NCI-H2107 treated with DMSO at 0.1 percent for 48 hours (cell line): ENCODE results near the gene UNC5C.

ENCODE experiments used
- DNase-seq: peaks from one replicate; lab custom pipeline; 2025; ENCODE audit not compliant: unreplicated experiment; lab: John Stamatoyannopoulos, UW

Gene UNC5C

GRCh38 chr4:95546866-95547714 lies 1.7 kb downstream of the UNC5C start:
- DNase-seq: no peak

GRCh38 chr4:95546221-95546620 lies 2.6 kb downstream of the UNC5C start:
- no peak for DNase-seq

GRCh38 chr4:95545546-95545945 lies 3.2 kb downstream of the UNC5C start:
- no peak for DNase-seq

DNA sequence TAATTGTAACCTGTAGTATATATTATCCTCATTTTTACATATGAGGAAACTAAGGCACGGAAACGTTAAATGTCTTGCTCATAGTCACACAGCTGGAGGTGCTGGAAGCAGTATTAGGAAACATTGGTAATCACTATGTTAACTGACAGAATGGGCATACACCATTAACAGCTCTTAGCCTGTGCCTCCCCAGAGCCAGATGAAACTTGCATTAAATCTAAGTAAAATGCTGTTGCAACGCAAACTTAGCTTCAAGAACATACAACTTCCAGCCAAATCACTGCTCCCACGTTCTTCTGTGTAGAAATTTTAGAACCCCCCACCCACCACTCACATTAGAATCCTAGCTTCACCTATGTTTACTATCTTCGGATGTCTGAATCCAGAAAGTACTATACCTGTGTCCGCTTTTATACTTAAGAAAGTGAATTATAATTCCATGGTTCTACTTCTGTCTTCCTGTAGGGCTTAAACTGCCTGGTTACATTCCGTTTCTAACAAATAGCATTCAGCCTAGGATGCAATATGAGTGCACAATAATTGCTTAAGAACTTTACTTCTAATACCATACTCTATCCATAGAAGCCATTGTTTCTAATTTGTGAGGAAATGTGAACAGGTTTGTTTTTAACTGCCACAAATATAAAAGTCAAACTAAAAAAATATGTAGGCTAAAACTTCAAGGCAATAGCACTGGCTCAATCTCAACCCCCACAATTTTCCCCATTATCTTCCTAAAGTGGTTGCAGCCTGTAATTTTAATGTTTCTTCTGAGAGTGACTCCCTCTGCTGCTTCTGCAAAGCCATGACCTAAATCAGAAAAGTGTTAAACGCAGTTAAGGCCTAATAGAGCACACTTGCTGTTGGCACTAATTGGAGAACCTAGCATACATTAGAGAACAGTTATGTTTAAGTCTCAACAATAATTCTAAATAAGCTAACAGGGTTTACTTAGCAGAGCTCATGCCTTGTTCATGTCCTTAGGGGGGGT lies 4.4 kb downstream of the UNC5C start:
- DNase-seq: no peak

DNA sequence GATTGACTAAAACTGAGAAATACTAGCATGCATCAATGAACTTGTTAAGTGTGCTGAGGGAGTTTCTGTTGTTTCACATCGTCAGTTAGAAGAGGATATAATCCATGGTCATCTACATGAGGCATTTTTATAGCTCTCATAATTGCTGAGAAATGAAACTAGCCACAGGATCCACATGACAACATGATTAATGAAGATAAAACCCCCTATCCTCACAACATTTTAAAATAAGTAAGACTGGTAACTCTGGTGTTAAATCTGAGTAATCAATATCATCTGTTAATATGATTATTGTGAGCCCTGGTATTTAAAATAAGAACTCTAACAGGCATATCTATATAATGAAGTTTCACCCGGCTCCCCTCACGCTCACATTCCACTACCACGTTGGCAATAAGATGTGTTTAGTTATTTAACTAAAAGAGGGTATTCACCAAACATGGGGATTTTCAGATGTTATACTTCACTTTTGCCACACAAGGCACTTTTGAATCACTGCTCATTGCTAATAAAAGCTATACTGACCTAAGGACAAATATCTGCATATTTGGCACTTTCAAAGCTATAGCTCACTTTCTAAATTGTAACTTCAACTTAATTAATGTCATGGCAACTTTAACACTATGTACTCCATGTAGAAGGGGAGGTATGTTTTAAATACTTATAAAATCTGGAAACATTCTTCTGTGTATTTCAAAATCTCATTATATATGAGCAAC lies 6.7 kb downstream of the UNC5C start:
- DNase-seq: no peak

DNA sequence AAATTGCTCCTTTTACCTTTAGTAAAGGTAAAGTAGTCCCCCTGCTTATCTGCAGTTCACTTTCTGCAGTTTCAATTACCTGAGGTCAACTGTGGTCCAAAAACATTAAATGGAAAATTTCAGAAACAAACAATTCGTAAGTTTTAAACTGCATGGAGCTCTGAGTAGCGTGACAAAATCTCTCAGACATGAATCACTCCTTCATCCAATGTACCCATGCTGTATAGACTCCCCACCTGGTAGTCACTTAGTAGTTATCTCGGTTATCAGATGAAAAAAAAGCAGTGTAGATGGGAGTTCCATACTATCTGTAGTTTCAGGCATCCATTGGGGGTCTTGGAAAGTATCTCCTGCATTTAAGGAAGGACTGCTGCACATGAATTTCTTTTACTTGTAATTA lies 7.7 kb downstream of the UNC5C start:
- no peak for DNase-seq

- no peak for DNase-seq
Observed at GRCh38 chr4:95540227-95540626, 8.5 kb downstream of the UNC5C start.

DNA sequence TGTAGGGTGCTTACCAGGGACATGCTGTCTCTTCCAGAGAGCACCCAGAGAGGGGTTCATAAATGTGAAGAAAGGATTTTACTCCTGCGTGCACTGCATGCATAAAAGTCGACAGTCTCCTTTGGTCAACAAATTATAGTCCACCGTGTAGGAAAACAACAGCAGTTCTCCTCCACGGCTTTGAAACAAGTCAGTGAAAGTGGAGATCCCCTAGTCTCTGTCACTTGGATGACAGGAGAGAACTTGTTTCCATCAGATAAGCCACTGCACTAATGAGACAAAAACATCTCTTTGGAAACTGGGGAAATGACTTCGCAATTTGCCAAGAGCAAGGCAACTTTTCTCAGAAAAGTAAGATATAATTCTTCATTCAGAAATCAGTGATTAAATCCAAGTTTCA lies 9.7 kb downstream of the UNC5C start:
- no peak for DNase-seq

DNA sequence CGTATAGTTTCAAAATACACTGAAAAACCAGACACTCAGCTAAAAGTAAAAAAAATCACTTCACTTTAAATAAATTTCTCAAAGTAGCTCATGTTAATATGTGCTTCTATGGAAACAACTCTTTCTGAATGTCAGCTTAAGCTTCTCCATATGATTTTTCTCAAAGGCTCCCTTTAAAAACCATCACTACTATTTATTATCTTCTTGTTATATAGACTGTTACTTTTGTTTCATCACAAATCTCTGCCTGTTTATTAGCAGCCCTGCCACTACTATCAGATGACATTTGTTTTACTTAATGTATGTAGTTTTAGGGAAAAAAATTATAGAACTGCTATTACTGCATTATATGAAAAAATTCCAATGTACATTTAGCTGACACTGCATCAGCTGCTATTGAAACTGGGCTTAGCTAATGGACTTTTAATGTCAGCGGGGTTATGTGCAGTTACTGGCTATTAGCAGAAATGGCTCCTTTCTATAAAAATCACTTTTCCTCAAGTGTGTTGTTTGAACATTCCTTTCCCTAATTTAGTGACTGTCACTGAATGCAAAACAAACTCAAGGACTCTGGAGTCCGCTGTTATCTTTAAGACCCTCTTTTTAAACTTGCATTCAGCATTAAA lies 10.8 kb downstream of the UNC5C start:
- DNase-seq: no peak

DNA sequence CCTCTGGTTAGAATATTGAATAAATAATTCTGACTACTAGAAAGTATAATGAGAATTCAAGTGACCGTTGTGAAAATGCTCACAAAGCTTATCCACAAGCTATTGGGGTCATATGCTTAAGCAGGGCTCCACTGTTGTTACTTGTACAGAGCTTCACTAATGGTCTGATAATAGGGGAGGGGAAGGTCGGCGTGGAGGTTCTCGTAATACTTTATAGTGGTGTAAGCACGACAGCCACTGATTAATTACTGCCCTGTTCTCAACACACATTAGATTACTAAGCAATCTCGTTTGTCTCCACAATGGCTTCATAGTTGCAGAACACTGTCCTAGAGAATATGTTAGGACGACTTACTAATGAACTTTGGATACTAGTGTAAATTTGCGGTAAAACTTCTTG lies 11.6 kb downstream of the UNC5C start:
- DNase-seq: no peak

DNA sequence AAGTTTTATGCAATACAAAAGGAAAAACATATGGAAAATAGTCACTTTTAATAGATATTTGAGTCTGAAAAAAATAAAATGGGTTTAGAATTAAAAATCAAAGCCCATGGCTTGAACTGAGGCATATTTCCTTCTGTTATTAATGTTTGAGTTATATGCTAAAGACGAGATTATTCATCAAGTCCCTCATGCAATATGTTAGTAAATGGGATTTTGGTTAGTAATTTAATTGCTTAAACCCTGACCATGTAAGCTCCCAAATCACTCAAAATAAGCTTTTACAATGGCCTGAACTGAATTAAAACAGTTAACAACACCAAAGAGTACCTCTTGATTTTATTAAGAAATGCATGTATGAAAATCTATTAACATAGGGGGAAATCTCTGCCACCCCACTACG lies 12.1 kb downstream of the UNC5C start:
- no peak for DNase-seq

DNA sequence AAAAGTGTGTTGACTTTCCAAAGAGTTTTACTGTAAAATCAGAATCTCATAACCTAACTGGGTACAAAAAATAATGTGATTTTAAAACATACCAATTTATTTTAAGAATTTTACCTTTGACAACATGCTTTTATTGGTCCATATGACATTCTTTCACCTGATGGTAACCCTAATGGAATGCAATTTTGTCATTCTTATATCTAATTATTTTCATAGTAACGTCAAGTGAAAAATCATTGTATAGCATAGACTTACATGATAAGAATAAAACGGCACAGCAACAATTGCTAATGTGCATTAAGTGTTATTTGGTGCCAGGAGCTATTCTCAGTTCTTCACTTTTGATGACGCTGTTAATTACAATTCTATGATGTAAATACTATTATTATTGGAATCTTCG lies 13.6 kb downstream of the UNC5C start:
- no peak for DNase-seq

- no peak for DNase-seq
Observed at GRCh38 chr4:95534032-95534431, 14.7 kb downstream of the UNC5C start.

GRCh38 chr4:95533254-95533653 lies 15.5 kb downstream of the UNC5C start:
- no peak for DNase-seq

- DNase-seq: no peak
Observed at GRCh38 chr4:95532305-95532704, 16.5 kb downstream of the UNC5C start.

GRCh38 chr4:95531141-95531540 lies 17.6 kb downstream of the UNC5C start:
- no peak for DNase-seq

- no peak for DNase-seq
Observed at GRCh38 chr4:95529946-95530345, 18.8 kb downstream of the UNC5C start.

DNA sequence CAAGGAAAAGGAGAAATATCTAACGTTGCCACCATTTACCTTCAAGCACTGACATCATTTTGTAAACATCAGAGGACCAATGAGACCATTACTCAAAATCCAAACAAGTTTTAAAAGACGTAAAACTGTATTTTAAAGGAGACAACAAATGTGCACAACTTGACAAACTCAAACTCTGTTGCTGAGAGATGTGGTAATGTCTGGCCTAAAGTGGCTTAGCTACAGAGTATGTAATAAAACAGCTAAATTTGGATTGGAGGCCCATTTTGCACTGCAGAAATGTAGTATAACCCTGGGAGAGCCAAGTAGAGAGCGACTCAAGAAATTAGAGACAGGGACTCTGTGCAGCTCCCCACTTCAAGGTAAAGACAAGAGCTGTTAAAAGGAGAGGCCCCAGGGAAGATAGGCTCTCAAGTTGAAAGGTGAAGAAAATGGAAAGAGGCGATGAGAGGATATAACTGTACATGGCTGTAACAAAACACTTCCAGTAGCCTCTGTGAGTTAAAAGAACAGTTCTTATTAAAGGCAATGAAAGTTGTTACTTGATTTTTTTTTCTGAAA lies 20.3 kb downstream of the UNC5C start:
- DNase-seq: no peak

GRCh38 chr4:95526075-95526474 lies 22.7 kb downstream of the UNC5C start:
- no peak for DNase-seq

GRCh38 chr4:95524729-95525128 lies 24.0 kb downstream of the UNC5C start:
- no peak for DNase-seq

DNA sequence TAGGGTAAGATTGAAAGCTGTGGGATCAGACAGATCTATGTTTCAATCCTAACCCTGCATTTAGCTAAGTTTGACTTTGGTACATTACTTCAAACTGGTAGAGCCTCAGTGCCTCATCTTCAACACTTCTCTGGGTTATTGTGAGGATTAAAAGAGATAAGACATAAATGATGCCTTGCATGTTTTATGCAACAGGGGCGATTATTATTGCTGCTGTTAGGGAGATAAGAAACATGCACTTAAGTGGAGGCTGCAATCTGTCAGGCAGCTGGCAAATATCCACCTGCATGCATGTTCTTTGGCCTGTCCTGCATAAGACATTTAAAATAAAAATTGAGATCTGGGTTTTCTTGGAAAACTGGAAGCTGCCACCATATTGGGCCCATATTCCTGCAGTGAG lies 24.6 kb downstream of the UNC5C start:
- no peak for DNase-seq
